Measurements from ENCODE around the gene DCC. TPM values are rescaled to one million over a fixed set of nuclear protein-coding genes. Genes with fewer than 3 reads are reported as not detected.

DCC gene
- total RNA-seq, 6 donors from 2014 or later: 0.33 to 3.5 (median 1.0) TPM

GRCh38 chr18:53025247-53025646, 685.2 kb downstream of the DCC start:
- no peak overlapping the region for H3K27ac ChIP-seq
- H3K4me3 ChIP-seq: no peak overlapping the region
- H3K9me3 ChIP-seq: no peaks in the 10 kb centered on the region
- TF ChIP-seq EP300 (IDR thresholded peaks at IDR 0.05) (no peak), CTCF (IDR thresholded peaks at IDR 0.05) (no peak), POLR2AphosphoS5 (IDR thresholded peaks at IDR 0.05) (no peak), POLR2A (IDR thresholded peaks at IDR 0.05) (no peak)
- 80 to 89% methylated on average over 3 of the region's 3 CpGs for WGBS, 2 donors
- no peaks in the 10 kb centered on the region for H3K36me3 ChIP-seq
- DNase-seq (no peak), ATAC-seq (ENCODE audit: low FRiP score in 2 of 2) (no peak)
- H3K27me3 ChIP-seq: no peaks in the 10 kb centered on the region
- no peaks in the 10 kb centered on the region for H3K4me1 ChIP-seq

- DNase-seq (no peak), ATAC-seq (ENCODE audit: low FRiP score in 2 of 2) (no peak)
- Histone ChIP-seq H3K4me3 (no peak overlapping the region), H3K9me3 (no peaks in the 10 kb centered on the region), H3K36me3 (no peaks in the 10 kb centered on the region), H3K4me1 (no peaks in the 10 kb centered on the region), H3K27me3 (no peaks in the 10 kb centered on the region), H3K27ac (no peak overlapping the region)
- no peak for TF ChIP-seq POLR2AphosphoS5 (IDR thresholded peaks at IDR 0.05)
- 61 to 62% methylated on average over 1 of the region's 1 CpG for WGBS, 2 donors
These were observed 688.6 kb downstream of the DCC start for GRCh38 chr18:53028565-53028964.

- no peak for ATAC-seq (ENCODE audit: low FRiP score in 2 of 2)
- no peak for TF ChIP-seq CTCF (IDR thresholded peaks at IDR 0.05)
- no peak for TF ChIP-seq EP300 (IDR thresholded peaks at IDR 0.05)
- TF ChIP-seq POLR2A (IDR thresholded peaks at IDR 0.05): no peak
- no peak for TF ChIP-seq POLR2AphosphoS5 (IDR thresholded peaks at IDR 0.05)
These were observed 693.1 kb downstream of the DCC start for GRCh38 chr18:53033128-53033527.

GRCh38 chr18:53038608-53039007, 698.6 kb downstream of the DCC start:
- DNase-seq (no peak), ATAC-seq (ENCODE audit: low FRiP score in 2 of 2) (no peak)
- TF ChIP-seq POLR2AphosphoS5 (IDR thresholded peaks at IDR 0.05): no peak
- no peak overlapping the region for H3K27ac ChIP-seq
- H3K4me3 ChIP-seq: no peak overlapping the region
- no peaks in the 10 kb centered on the region for H3K4me1 ChIP-seq
- no peaks in the 10 kb centered on the region for H3K36me3 ChIP-seq
- H3K27me3 ChIP-seq: no peaks in the 10 kb centered on the region
- no peaks in the 10 kb centered on the region for H3K9me3 ChIP-seq

More at GRCh38 chr18:53033128-53033527, 693.1 kb downstream of the DCC start:
- H3K27me3 ChIP-seq: no peaks in the 10 kb centered on the region
- no peak overlapping the region for H3K27ac ChIP-seq
- no peaks in the 10 kb centered on the region for H3K36me3 ChIP-seq
- WGBS, 2 donors: 57 to 75% methylated on average over 3 of the region's 3 CpGs
- no peaks in the 10 kb centered on the region for H3K9me3 ChIP-seq
- DNase-seq: peak in 1 of 2 donors; percentile 20
- no peak overlapping the region for H3K4me3 ChIP-seq
- H3K4me1 ChIP-seq: no peaks in the 10 kb centered on the region

- ATAC-seq (ENCODE audit: low FRiP score in 2 of 2) (no peak), DNase-seq (no peak)
- WGBS, 2 donors: 71 to 75% methylated on average over 3 of the region's 3 CpGs
- no peak overlapping the region for H3K27ac ChIP-seq
- no peaks in the 10 kb centered on the region for H3K4me1 ChIP-seq
- no peak for TF ChIP-seq POLR2A (IDR thresholded peaks at IDR 0.05)
- no peak for TF ChIP-seq EP300 (IDR thresholded peaks at IDR 0.05)
- TF ChIP-seq CTCF (IDR thresholded peaks at IDR 0.05): no peak
- TF ChIP-seq POLR2AphosphoS5 (IDR thresholded peaks at IDR 0.05): no peak
- H3K4me3 ChIP-seq: no peak overlapping the region
- no peaks in the 10 kb centered on the region for H3K36me3 ChIP-seq
- no peaks in the 10 kb centered on the region for H3K27me3 ChIP-seq
- no peaks in the 10 kb centered on the region for H3K9me3 ChIP-seq
These were observed 700.3 kb downstream of the DCC start for GRCh38 chr18:53040286-53040685.

GRCh38 chr18:53056064-53056463, 716.1 kb downstream of the DCC start:
- ATAC-seq (ENCODE audit: low FRiP score in 2 of 2) (no peak), DNase-seq (no peak)
- no peaks in the 10 kb centered on the region for H3K4me1 ChIP-seq
- H3K36me3 ChIP-seq: no peaks in the 10 kb centered on the region
- no peaks in the 10 kb centered on the region for H3K9me3 ChIP-seq
- TF ChIP-seq POLR2A (IDR thresholded peaks at IDR 0.05): no peak
- no peak for TF ChIP-seq EP300 (IDR thresholded peaks at IDR 0.05)
- TF ChIP-seq CTCF (IDR thresholded peaks at IDR 0.05): no peak
- no peak for TF ChIP-seq POLR2AphosphoS5 (IDR thresholded peaks at IDR 0.05)
- H3K27ac ChIP-seq: no peak overlapping the region
- H3K27me3 ChIP-seq: no peaks in the 10 kb centered on the region
- WGBS, 2 donors: 76 to 78% methylated on average over 6 of the region's 6 CpGs
- H3K4me3 ChIP-seq: no peak overlapping the region

All from upper lobe of left lung (tissue), 6 donors.